Thyroid gland (tissue), 4 donors: ENCODE data around the gene ALDH1B1. TPM values are rescaled to one million over a fixed set of nuclear protein-coding genes. Genes with fewer than 3 reads are reported as not detected.

Source experiments
- DNase-seq, 2 donors: peaks; one replicate each; pipeline ENCODE4 v3.0.0-alpha.2; 2019
- H3K27ac ChIP-seq, 3 donors: fragments of 200-600 bp; sonication (generic); 1 replicate in 2 of 3; 2 replicates in 1 of 3; pipeline ENCODE4 v1.5.1; 2016 to 2019; ENCODE audit warnings: mild to moderate bottlenecking in 1 of 3, moderate library complexity in 1 of 3
- H3K27me3 ChIP-seq: fragments of 200-600 bp; sonication (generic); one replicate; pipeline ENCODE4 v1.5.1; 2019
- H3K36me3 ChIP-seq, 2 donors: fragments of 200-600 bp; sonication (generic); one replicate each; pipeline ENCODE4 v1.5.1; 2016 to 2019
- H3K4me1 ChIP-seq, 2 donors: fragments of 200-600 bp; sonication (generic); one replicate each; pipeline ENCODE4 v1.5.1; 2017 to 2019
- H3K4me3 ChIP-seq, 3 donors: fragments of 200-600 bp; sonication (generic); replicated peaks in 1 of 3; 1 replicate in 2 of 3; 2 replicates in 1 of 3; pipeline ENCODE4 v1.5.1; 2016; ENCODE audit warnings: mild to moderate bottlenecking in 1 of 3
- H3K9me3 ChIP-seq: fragments of 200-600 bp; sonication (generic); one replicate; pipeline ENCODE4 v1.5.1; 2017
- POLR2A ChIP-seq, 2 donors: fragments of 450-650 bp; IDR thresholded peaks; one replicate each; pipeline ENCODE4 v1.6.1; 2017; ENCODE audit warnings: antibody characterized with exemption in 2 of 2, mild to moderate bottlenecking in 2 of 2, moderate library complexity in 1 of 2
- WGBS, 2 donors: methylation state at CpG; one replicate each; pipeline ENCODE4 v1.1.5; 2017; 5-methylcytosine and 5-hydroxymethylcytosine counted together
- intact Hi-C: fragments of 100-400 bp; cut with DNase I; formaldehyde crosslinking; loops from one replicate; pipeline ENCODE4 v1.15.1; 2023
- total RNA-seq, 4 donors: library from RNA; depleted of rRNA; stranded (reverse); fragments of >200 nt; gene quantifications; one replicate each; pipeline ENCODE4 v1.2.3, GENCODE V29; 2016
- TF ChIP-seq, protein P1 (sequence below), 6 experiments: fragments of 200-600 bp in 3 of 6; fragments of 450-650 bp in 3 of 6; sonication (generic) in 3 of 6; IDR thresholded peaks; one replicate each; pipeline ENCODE4 v1.5.1; 2016 to 2019; ENCODE audit warnings: antibody characterized with exemption in 6 of 6, mild to moderate bottlenecking in 2 of 6, inconsistent platforms in 1 of 6, moderate library complexity in 1 of 6

The ALDH1B1 gene
- total RNA-seq, 4 donors from 2014 or later: 11.3 to 33.9 (median 22.8) TPM

DNA sequence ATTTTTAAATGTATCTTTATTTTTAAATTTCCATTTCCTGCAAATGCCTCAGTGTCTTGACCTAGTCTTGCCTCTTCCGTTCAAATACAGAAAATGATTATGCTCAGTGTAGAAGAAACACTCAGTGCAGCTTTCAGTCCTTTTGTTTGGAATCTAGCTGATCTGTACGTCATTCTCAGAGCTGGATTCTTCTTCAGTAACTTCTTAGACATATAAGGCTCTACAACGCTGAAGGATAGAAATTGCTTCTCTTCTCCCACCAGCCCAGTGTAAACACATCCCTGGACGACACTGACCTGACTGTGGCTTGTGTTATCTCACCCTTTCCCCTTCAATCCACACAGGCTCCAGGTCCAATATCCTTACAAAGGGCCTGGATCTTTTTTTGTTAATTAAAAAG, 3.2 kb upstream of the ALDH1B1 start:
- Histone ChIP-seq H3K4me1 (peaks cover 7 to 34% of the 10 kb centered on the region in 2 donors), H3K27me3 (no peaks in the 10 kb centered on the region), H3K27ac (no peak overlapping the region), H3K4me3 (no peak overlapping the region), H3K36me3 (no peaks in the 10 kb centered on the region), H3K9me3 (no peaks in the 10 kb centered on the region)
- WGBS, 2 donors: 56 to 61% methylated on average over 4 of the region's 4 CpGs
- intact Hi-C loops: no loop called here
- DNase-seq: no peak
- no peak for TF ChIP-seq POLR2A (IDR thresholded peaks at IDR 0.05)
- TF ChIP-seq, protein P1, sequence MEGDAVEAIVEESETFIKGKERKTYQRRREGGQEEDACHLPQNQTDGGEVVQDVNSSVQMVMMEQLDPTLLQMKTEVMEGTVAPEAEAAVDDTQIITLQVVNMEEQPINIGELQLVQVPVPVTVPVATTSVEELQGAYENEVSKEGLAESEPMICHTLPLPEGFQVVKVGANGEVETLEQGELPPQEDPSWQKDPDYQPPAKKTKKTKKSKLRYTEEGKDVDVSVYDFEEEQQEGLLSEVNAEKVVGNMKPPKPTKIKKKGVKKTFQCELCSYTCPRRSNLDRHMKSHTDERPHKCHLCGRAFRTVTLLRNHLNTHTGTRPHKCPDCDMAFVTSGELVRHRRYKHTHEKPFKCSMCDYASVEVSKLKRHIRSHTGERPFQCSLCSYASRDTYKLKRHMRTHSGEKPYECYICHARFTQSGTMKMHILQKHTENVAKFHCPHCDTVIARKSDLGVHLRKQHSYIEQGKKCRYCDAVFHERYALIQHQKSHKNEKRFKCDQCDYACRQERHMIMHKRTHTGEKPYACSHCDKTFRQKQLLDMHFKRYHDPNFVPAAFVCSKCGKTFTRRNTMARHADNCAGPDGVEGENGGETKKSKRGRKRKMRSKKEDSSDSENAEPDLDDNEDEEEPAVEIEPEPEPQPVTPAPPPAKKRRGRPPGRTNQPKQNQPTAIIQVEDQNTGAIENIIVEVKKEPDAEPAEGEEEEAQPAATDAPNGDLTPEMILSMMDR (IDR thresholded peaks at IDR 0.05): no peak

DNA sequence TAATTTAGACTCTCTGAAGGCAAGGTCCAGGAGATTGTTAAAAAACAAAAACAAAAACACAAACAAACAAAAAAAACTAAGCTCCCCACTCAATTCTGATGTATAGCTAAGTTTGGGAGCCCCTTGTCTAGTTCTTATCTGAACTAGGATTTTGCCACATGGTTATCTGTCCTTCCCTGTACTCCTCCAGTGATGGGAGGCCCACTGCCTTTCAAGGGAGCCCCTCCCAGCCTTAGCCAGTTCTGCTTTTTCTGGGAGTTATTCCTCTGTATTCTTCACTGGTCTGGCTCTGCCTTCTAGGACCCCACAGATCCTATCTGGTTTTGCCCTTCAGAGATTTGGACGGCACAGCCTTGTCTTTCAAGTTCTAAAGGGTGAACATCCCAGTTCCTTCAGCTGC, 2.1 kb upstream of the ALDH1B1 start:
- Histone ChIP-seq H3K27ac (no peak overlapping the region), H3K36me3 (no peaks in the 10 kb centered on the region), H3K27me3 (no peaks in the 10 kb centered on the region), H3K4me1 (peaks cover 7 to 35% of the 10 kb centered on the region in 2 donors), H3K9me3 (no peaks in the 10 kb centered on the region), H3K4me3 (no peak overlapping the region)
- 64 to 92% methylated on average over 1 of the region's 1 CpG for WGBS, 2 donors
- intact Hi-C loops: no loop called here
- no peak for DNase-seq
- TF ChIP-seq POLR2A (IDR thresholded peaks at IDR 0.05): no peak

DNA sequence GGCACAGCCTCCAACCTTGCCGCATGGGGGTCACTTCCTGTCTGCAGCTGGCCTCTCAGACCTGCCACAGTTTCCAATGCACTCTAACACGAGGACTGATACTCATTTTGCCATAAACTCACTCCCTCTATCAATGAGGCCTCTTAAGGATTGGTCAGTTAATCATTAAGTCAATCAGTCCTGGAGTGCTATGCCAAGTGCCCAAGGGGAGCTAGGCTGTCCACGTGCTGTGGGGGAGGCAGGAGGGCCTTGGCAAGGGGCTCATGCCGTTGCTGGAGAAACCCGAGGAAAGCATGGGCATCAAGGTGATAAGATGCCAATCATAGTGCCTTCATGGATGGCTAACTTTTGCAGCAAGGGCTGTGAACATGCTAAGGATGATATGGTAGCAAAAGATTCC, 1.7 kb upstream of the ALDH1B1 start:
- Histone ChIP-seq H3K27me3 (no peaks in the 10 kb centered on the region), H3K4me1 (peaks cover 7 to 32% of the 10 kb centered on the region in 2 donors), H3K36me3 (no peaks in the 10 kb centered on the region), H3K27ac (no peak overlapping the region), H3K9me3 (no peaks in the 10 kb centered on the region), H3K4me3 (no peak overlapping the region)
- 59 to 77% methylated on average over 5 of the region's 5 CpGs for WGBS, 2 donors
- TF ChIP-seq, protein P1 (IDR thresholded peaks at IDR 0.05): no peak
- no peak for TF ChIP-seq POLR2A (IDR thresholded peaks at IDR 0.05)
- intact Hi-C loops: no loop called here
- no peak for DNase-seq

DNA sequence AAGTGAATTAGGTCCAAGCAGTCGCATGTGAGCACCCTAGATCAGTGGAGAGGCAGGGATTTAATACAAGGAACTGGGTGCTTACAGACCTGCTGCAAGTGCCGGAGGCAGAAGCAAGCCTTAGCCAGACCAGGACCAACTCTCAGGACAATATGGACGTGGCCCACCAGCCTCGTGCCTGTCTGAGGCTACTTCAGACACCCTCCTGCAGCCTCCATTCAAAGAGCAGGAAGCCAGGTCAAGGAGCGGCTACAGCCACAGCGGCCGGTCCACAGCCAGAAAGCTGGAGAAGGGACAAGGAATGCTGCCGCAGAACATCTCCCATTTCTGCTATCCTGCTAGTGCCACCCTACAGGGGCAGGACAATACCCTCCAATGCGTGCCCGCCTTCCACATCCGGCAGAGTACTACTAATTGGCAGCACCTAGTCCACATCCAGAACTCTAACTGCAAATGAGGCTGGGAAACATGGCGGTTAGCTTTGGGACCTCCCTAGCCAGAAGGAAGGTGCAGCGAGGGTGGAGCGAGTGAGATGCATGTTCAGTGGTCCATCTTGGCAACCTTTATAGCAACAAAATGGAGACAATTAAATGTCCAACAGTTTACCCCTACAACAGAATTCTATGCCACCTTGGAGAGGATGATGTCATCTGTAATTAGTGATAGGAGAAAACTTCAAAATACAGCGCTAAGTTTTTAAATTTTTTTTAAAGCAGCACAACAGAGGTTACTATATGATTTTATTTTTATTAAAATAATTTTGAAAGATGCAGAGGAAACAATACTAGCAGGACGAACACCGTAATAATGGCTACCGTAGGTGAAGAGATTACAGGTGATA, 1.0 kb upstream of the ALDH1B1 start:
- Histone ChIP-seq H3K27ac (no peak overlapping the region), H3K4me1 (peaks cover 7 to 33% of the 10 kb centered on the region in 2 donors), H3K27me3 (no peaks in the 10 kb centered on the region), H3K9me3 (no peaks in the 10 kb centered on the region), H3K36me3 (peaks cover 0 to 6% of the 10 kb centered on the region in 2 donors), H3K4me3 (no peak overlapping the region)
- TF ChIP-seq POLR2A (IDR thresholded peaks at IDR 0.05): no peak
- TF ChIP-seq, protein P1 (IDR thresholded peaks at IDR 0.05): no peak
- no peak for DNase-seq
- intact Hi-C loops: no loop called here
- 92% methylated on average over 12 to 17 of the region's 18 CpGs for WGBS, 2 donors

DNA sequence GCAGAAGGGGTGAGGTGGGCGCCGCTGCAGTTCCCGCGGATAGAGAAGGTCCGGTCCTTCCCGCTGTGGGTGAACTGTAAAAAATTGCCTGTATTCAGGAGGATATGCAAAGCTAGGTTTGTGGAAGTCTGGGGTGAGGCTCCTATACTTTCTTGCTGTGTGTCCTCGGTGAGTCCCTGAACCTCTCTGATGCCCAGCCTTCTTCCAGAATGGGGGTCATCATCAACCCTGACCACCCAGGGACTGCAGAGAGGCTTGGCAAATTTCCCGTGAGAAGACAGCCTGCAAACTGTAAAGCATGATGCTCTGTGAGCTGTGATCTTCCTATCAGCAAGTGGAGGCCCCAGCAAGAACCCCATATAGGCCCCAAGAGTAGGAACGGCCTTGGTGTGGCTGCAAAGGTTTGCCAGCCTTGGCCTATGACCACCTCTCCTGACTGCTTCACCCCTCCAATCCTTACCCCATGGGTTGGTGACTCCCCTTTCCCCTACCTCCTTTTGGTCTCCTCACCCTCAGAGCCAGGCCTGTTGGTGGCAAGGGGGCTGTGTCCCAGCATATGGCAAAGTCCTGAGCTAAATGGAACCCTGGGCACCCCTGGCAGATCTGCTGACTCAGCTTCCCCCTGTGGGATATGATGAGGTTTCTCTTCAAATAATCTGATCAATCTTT, 760 bp downstream of the ALDH1B1 start:
- H3K27ac ChIP-seq: peak overlapping the region; percentile 33 to 62 (median 43)
- no peak for DNase-seq
- WGBS, 2 donors: 8% methylated on average over 9 of the region's 9 CpGs
- H3K4me3 ChIP-seq: peak overlapping the region; percentile 72 to 90 (median 78)
- peaks cover 16 to 46% of the 10 kb centered on the region in 2 donors for H3K4me1 ChIP-seq
- no peaks in the 10 kb centered on the region for H3K27me3 ChIP-seq
- TF ChIP-seq, protein P1 (IDR thresholded peaks at IDR 0.05): peak in 1 of 6 experiments; percentile 4
- TF ChIP-seq POLR2A (IDR thresholded peaks at IDR 0.05): no peak
- H3K9me3 ChIP-seq: no peaks in the 10 kb centered on the region
- peaks cover 0 to 6% of the 10 kb centered on the region in 2 donors for H3K36me3 ChIP-seq
- intact Hi-C loops: no loop called here
